Gastrocnemius medialis (tissue), 4 donors: Measurements from ENCODE around the gene CYP17A1.

Experiments
- CTCF ChIP-seq, 5 experiments: fragments of 450-650 bp in 3 of 5; fragments of 200-600 bp in 2 of 5; sonication (generic) in 2 of 5; IDR thresholded peaks in 4 of 5; conservative IDR thresholded peaks in 1 of 5; 1 replicate in 4 of 5; 2 replicates in 1 of 5; pipeline ENCODE4 v1.5.1; 2016 to 2019; ENCODE audit warnings: antibody characterized with exemption in 5 of 5, mild to moderate bottlenecking in 3 of 5, moderate library complexity in 3 of 5
- POLR2A ChIP-seq, 2 donors: fragments of 450-650 bp; IDR thresholded peaks; one replicate each; pipeline ENCODE4 v1.6.1; 2017; ENCODE audit warnings: antibody characterized with exemption in 2 of 2, mild to moderate bottlenecking in 2 of 2, moderate library complexity in 2 of 2

DNA sequence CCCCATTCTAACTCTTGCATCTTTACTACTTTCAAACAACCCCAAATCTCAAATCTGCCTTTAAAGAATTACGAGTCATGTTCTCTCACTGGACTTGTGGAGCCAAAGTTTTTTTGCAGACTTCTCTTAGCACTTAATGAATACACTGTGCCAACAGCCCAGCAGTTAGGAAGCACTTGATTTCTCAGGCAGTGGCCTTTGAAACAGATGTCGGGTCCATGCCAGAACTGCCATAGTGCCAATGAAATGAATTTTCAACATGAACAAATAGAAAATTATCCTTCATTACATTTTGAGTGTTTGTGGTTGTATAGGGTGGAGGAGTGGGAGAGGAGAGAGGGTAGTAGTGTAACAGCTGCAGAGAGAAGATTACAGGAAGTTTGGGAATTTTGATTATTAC is 22.7 kb upstream of the CYP17A1 start:
- TF ChIP-seq CTCF (IDR thresholded peaks at IDR 0.05 in 4 of 5, conservative IDR thresholded peaks at IDR 0.05 in 1 of 5) (no peak), POLR2A (IDR thresholded peaks at IDR 0.05) (no peak)
